ENCODE data around the gene POLD2. TPM values are rescaled to one million over a fixed set of nuclear protein-coding genes. Genes with fewer than 3 reads are reported as not detected.
"Not testable (repeated sequence)": the region's sequence is repeated elsewhere in the genome, so short reads cannot be mapped to it uniquely, and the experiment has no call there.

POLD2 gene
- total and polyA plus RNA-seq, 7 experiments from 2014 or later = 55.1 to 118 (median 74.0) TPM

GRCh38 chr7:44127161-44127560, 3.8 kb upstream of the POLD2 start:
- no peak overlapping the region for H3K27ac ChIP-seq (ENCODE audit: low read depth, low read length)
- ChIA-PET CTCF (no interaction called here), POLR2A (no interaction called here)
- Mint-ChIP-seq H3K4me3 (no peak overlapping the region), H3K9me3 (no peaks in the 10 kb centered on the region), H3K27ac (no peak overlapping the region), H3K4me1 (peaks cover 11 to 18% (median 14%) of the 10 kb centered on the region in 7 donors), H3K36me3 (peaks cover 0 to 6% (median 0%) of the 10 kb centered on the region in 5 donors), H3K27me3 (peaks cover 0 to 23% (median 0%) of the 10 kb centered on the region in 5 donors)
- ATAC-seq = no peak
- DNase-seq = no peak
- H3K4me3 ChIP-seq (ENCODE audit: low read length) = no peak overlapping the region
- H3K27me3 ChIP-seq (ENCODE audit: control insufficient read depth in 2 of 2, insufficient read depth in 2 of 2, low read length in 2 of 2) = no peaks in the 10 kb centered on the region
- intact Hi-C loops (cut with micrococcal nuclease) = no loop called here
- no peaks in the 10 kb centered on the region for H3K36me3 ChIP-seq (ENCODE audit: control insufficient read depth in 2 of 3, insufficient read depth in 3 of 3, low read length in 3 of 3)
- peaks cover 5 to 8% of the 10 kb centered on the region in 2 donors for H3K4me1 ChIP-seq (ENCODE audit: control insufficient read depth in 2 of 2, insufficient read depth in 2 of 2, low read length in 2 of 2)
- no peaks in the 10 kb centered on the region for H3K9me3 ChIP-seq (ENCODE audit: control insufficient read depth in 2 of 3, low read length in 3 of 3)

- peaks cover 14 to 20% (median 16%) of the 10 kb centered on the region in 7 donors for H3K4me1 Mint-ChIP-seq
- POLR2A ChIA-PET; H3K9me3 ChIP-seq (ENCODE audit: control insufficient read depth in 2 of 3, low read length in 3 of 3); H3K9me3 Mint-ChIP-seq; H3K4me3 Mint-ChIP-seq; H3K27ac Mint-ChIP-seq; DNase-seq; H3K36me3 Mint-ChIP-seq; CTCF ChIA-PET; H3K4me3 ChIP-seq (ENCODE audit: low read length); H3K4me1 ChIP-seq (ENCODE audit: control insufficient read depth in 2 of 2, insufficient read depth in 2 of 2, low read length in 2 of 2); intact Hi-C loops (cut with micrococcal nuclease); H3K36me3 ChIP-seq (ENCODE audit: control insufficient read depth in 2 of 3, insufficient read depth in 3 of 3, low read length in 3 of 3); ATAC-seq; H3K27me3 ChIP-seq (ENCODE audit: control insufficient read depth in 2 of 2, insufficient read depth in 2 of 2, low read length in 2 of 2); H3K27ac ChIP-seq (ENCODE audit: low read depth, low read length): not testable (repeated sequence)
- peaks cover 0 to 23% (median 0%) of the 10 kb centered on the region in 5 donors for H3K27me3 Mint-ChIP-seq
Measured at GRCh38 chr7:44126574-44126973, 3.2 kb upstream of the POLD2 start.

GRCh38 chr7:44124822-44125202, 1.5 kb upstream of the POLD2 start:
- H3K4me3 ChIP-seq (ENCODE audit: low read length) = no peak overlapping the region
- CTCF ChIA-PET = no interaction called here
- H3K4me3 Mint-ChIP-seq = peak overlapping the region; percentile 14 to 97 (median 90)

GRCh38 chr7:44122529-44122928, 819 bp downstream of the POLD2 start:
- no peaks in the 10 kb centered on the region for H3K9me3 ChIP-seq (ENCODE audit: control insufficient read depth in 2 of 3, low read length in 3 of 3)
- no peak for ATAC-seq
- Mint-ChIP-seq H3K4me3 (peak overlapping the region; percentile 82 to 97 (median 93)), H3K27ac (peak overlapping the region in 8 of 9 donors; percentile 53 to 93 (median 86)), H3K36me3 (peaks cover 0 to 21% (median 10%) of the 10 kb centered on the region in 5 donors), H3K27me3 (peaks cover 0 to 20% (median 0%) of the 10 kb centered on the region in 5 donors), H3K4me1 (peaks cover 18 to 43% (median 39%) of the 10 kb centered on the region in 7 donors), H3K9me3 (no peaks in the 10 kb centered on the region)
- H3K27me3 ChIP-seq (ENCODE audit: control insufficient read depth in 2 of 2, insufficient read depth in 2 of 2, low read length in 2 of 2) = no peaks in the 10 kb centered on the region
- ChIA-PET POLR2A (interaction anchor here (0.6 to 2.5 kb wide), 8 partner anchors 18 to 80 kb away, joined by 3 to 8 read pairs (median 4); partner anchors contain the start of gene DBNL), CTCF (no interaction called here)
- peak overlapping the region; percentile 74 for H3K27ac ChIP-seq (ENCODE audit: low read depth, low read length)
- intact Hi-C loops (cut with micrococcal nuclease) = loop anchor here (2.0 to 5.0 kb wide), 4 partner anchors 18 to 460 kb away; partner anchors contain the start of genes AEBP1 (in 1 of the 2), DDX56 (in 1 of the 2), TMED4 (in 1 of the 2) and YKT6 (in 1 of the 2)
- H3K4me1 ChIP-seq (ENCODE audit: control insufficient read depth in 2 of 2, insufficient read depth in 2 of 2, low read length in 2 of 2) = peaks cover 8 to 9% of the 10 kb centered on the region in 2 donors
- no peak for DNase-seq
- peak overlapping the region; percentile 89 for H3K4me3 ChIP-seq (ENCODE audit: low read length)
- H3K36me3 ChIP-seq (ENCODE audit: control insufficient read depth in 2 of 3, insufficient read depth in 3 of 3, low read length in 3 of 3) = peaks cover 0 to 25% (median 0%) of the 10 kb centered on the region in 3 experiments

More at GRCh38 chr7:44124822-44125202, 1.5 kb upstream of the POLD2 start:
- Histone ChIP-seq H3K4me1 (ENCODE audit: control insufficient read depth in 2 of 2, insufficient read depth in 2 of 2, low read length in 2 of 2) (peaks cover 8 to 9% of the 10 kb centered on the region in 2 donors), H3K27me3 (ENCODE audit: control insufficient read depth in 2 of 2, insufficient read depth in 2 of 2, low read length in 2 of 2) (no peaks in the 10 kb centered on the region), H3K9me3 (ENCODE audit: control insufficient read depth in 2 of 3, low read length in 3 of 3) (no peaks in the 10 kb centered on the region), H3K36me3 (ENCODE audit: control insufficient read depth in 2 of 3, insufficient read depth in 3 of 3, low read length in 3 of 3) (peaks cover 0 to 3% (median 0%) of the 10 kb centered on the region in 3 experiments), H3K27ac (ENCODE audit: low read depth, low read length) (no peak overlapping the region)
- Mint-ChIP-seq H3K27ac (peak overlapping the region in 6 of 9 donors; percentile 17 to 93 (median 68)), H3K36me3 (peaks cover 0 to 9% (median 4%) of the 10 kb centered on the region in 5 donors), H3K9me3 (no peaks in the 10 kb centered on the region), H3K4me1 (peaks cover 14 to 37% (median 31%) of the 10 kb centered on the region in 7 donors), H3K27me3 (peaks cover 0 to 23% (median 0%) of the 10 kb centered on the region in 5 donors)
- ATAC-seq (no peak), DNase-seq (no peak)
- intact Hi-C loops (cut with micrococcal nuclease) = loop anchor here (5.0 kb wide), 2 partner anchors 447 to 457 kb away; partner anchors contain the start of genes DDX56 (in 1 of the 2) and TMED4 (in 1 of the 2)
- POLR2A ChIA-PET = no interaction called here

GRCh38 chr7:44121761-44122420, 1.5 kb downstream of the POLD2 start:
- H3K36me3 ChIP-seq (ENCODE audit: control insufficient read depth in 2 of 3, insufficient read depth in 3 of 3, low read length in 3 of 3) = peaks cover 0 to 32% (median 0%) of the 10 kb centered on the region in 3 experiments
- POLR2A ChIA-PET = interaction anchor here (0.8 to 2.5 kb wide), 4 partner anchors 17 to 74 kb away, joined by 3 to 8 read pairs (median 3); no protein-coding TSS in a partner anchor
- Mint-ChIP-seq H3K36me3 (peaks cover 0 to 21% (median 10%) of the 10 kb centered on the region in 5 donors), H3K27me3 (peaks cover 0 to 17% (median 0%) of the 10 kb centered on the region in 5 donors), H3K9me3 (no peaks in the 10 kb centered on the region), H3K4me1 (peaks cover 21 to 43% (median 39%) of the 10 kb centered on the region in 7 donors), H3K4me3 (peak overlapping the region in 6 of 10 donors; percentile 82 to 97 (median 94)), H3K27ac (peak overlapping the region in 3 of 9 donors; percentile 43 to 93 (median 86))
- peaks cover 8 to 9% of the 10 kb centered on the region in 2 donors for H3K4me1 ChIP-seq (ENCODE audit: control insufficient read depth in 2 of 2, insufficient read depth in 2 of 2, low read length in 2 of 2)
- intact Hi-C loops (cut with micrococcal nuclease) = loop anchor here (2.0 to 5.0 kb wide), 4 partner anchors 17 to 460 kb away; partner anchors contain the start of genes AEBP1 (in 1 of the 2), DDX56 (in 1 of the 2), TMED4 (in 1 of the 2) and YKT6 (in 1 of the 2)
- no peaks in the 10 kb centered on the region for H3K9me3 ChIP-seq (ENCODE audit: control insufficient read depth in 2 of 3, low read length in 3 of 3)
- ATAC-seq (no peak), DNase-seq (no peak)
- no peaks in the 10 kb centered on the region for H3K27me3 ChIP-seq (ENCODE audit: control insufficient read depth in 2 of 2, insufficient read depth in 2 of 2, low read length in 2 of 2)
- no peak overlapping the region for H3K27ac ChIP-seq (ENCODE audit: low read depth, low read length)
- H3K4me3 ChIP-seq (ENCODE audit: low read length) = no peak overlapping the region
- CTCF ChIA-PET = no interaction called here

- peaks cover 8 to 9% of the 10 kb centered on the region in 2 donors for H3K4me1 ChIP-seq (ENCODE audit: control insufficient read depth in 2 of 2, insufficient read depth in 2 of 2, low read length in 2 of 2)
- H3K27ac Mint-ChIP-seq = peak overlapping the region in 5 of 9 donors; percentile 23 to 66 (median 57)
- ChIA-PET POLR2A (interaction anchor here (0.6 kb wide), 1 partner anchor 97 kb away, joined by 3 read pairs; no protein-coding TSS in a partner anchor), CTCF (no interaction called here)
- H3K27me3 ChIP-seq (ENCODE audit: control insufficient read depth in 2 of 2, insufficient read depth in 2 of 2, low read length in 2 of 2) = no peaks in the 10 kb centered on the region
- ATAC-seq (no peak), DNase-seq (no peak)
- H3K4me1 Mint-ChIP-seq = peaks cover 21 to 43% (median 39%) of the 10 kb centered on the region in 7 donors
- peaks cover 0 to 8% (median 0%) of the 10 kb centered on the region in 5 donors for H3K27me3 Mint-ChIP-seq
- H3K9me3 Mint-ChIP-seq = no peaks in the 10 kb centered on the region
- H3K27ac ChIP-seq (ENCODE audit: low read depth, low read length) = no peak overlapping the region
- H3K4me3 ChIP-seq (ENCODE audit: low read length) = no peak overlapping the region
- H3K4me3 Mint-ChIP-seq = peak overlapping the region in 2 of 10 donors; percentile 34 to 36
- H3K36me3 ChIP-seq (ENCODE audit: control insufficient read depth in 2 of 3, insufficient read depth in 3 of 3, low read length in 3 of 3) = peaks cover 0 to 47% (median 6%) of the 10 kb centered on the region in 3 experiments
- H3K9me3 ChIP-seq (ENCODE audit: control insufficient read depth in 2 of 3, low read length in 3 of 3) = no peaks in the 10 kb centered on the region
- intact Hi-C loops (cut with micrococcal nuclease) = loop anchor here (5.0 kb wide), 2 partner anchors 452 to 462 kb away; partner anchors contain the start of genes DDX56 (in 1 of the 2) and TMED4 (in 1 of the 2)
- H3K36me3 Mint-ChIP-seq = peaks cover 0 to 21% (median 10%) of the 10 kb centered on the region in 5 donors
Measured at GRCh38 chr7:44120395-44120794, 3.0 kb downstream of the POLD2 start.

Measured in naive thymus-derived CD4-positive, alpha-beta T cell (primary cell).